ENCODE results near the gene STIP1.

- no peak for TF ChIP-seq CEBPB (IDR thresholded peaks at IDR 0.05; ENCODE audit: low read depth, low read length)
- TF ChIP-seq POLR2A (IDR thresholded peaks at IDR 0.05; ENCODE audit: low read depth, low read length): no peak
- TF ChIP-seq CTCF (conservative IDR thresholded peaks at IDR 0.05; ENCODE audit: low read depth, low read length): no peak
- TF ChIP-seq RAD21 (IDR thresholded peaks at IDR 0.05; ENCODE audit: low read length): no peak
- TF ChIP-seq SMC3 (IDR thresholded peaks at IDR 0.05; ENCODE audit: low read depth, low read length): no peak
- TF ChIP-seq RFX5 (IDR thresholded peaks at IDR 0.05; ENCODE audit: low read depth, low read length): no peak
- TF ChIP-seq USF2 (IDR thresholded peaks at IDR 0.05; ENCODE audit: low read depth, low read length): no peak
- TF ChIP-seq MAFK (IDR thresholded peaks at IDR 0.05; ENCODE audit: low read depth, low read length): no peak
- TF ChIP-seq RCOR1 (IDR thresholded peaks at IDR 0.05; ENCODE audit: insufficient replicate concordance, low read length): no peak
- TF ChIP-seq CHD1 (IDR thresholded peaks at IDR 0.05; ENCODE audit: low read depth, low read length): no peak
- peak; percentile 68; the same call in 1 of the 2 replicates for TF ChIP-seq MAZ (IDR thresholded peaks at IDR 0.05; ENCODE audit: borderline replicate concordance, low read depth, low read length)
- no peak for TF ChIP-seq FOS (IDR thresholded peaks at IDR 0.05; ENCODE audit: low read depth, low read length)
Observed at GRCh38 chr11:64230171-64230984, 44.4 kb downstream of the STIP1 start, which contains the start of gene DNAJC4.
